NB4 (cell line): Measurements from ENCODE around the gene CACNA2D3.

Source experiments
- DNase-seq: peaks from one replicate; pipeline ENCODE4 v3.0.0; 2010; ENCODE audit warnings: low read depth
- H3K4me3 ChIP-seq: one replicate; pipeline ENCODE4 v1.5.1; 2011; ENCODE audit warnings: mild to moderate bottlenecking, low read depth, low read length, moderate library complexity
- CTCF ChIP-seq: IDR thresholded peaks from one replicate; pipeline ENCODE4 v1.5.1; 2012; ENCODE audit warnings: low read depth, low read length
- MAX ChIP-seq: IDR thresholded peaks from 2 replicates; pipeline ENCODE4 v1.6.1; 2011; ENCODE audit warnings: low read depth, low read length
- MYC ChIP-seq: IDR thresholded peaks from 2 replicates; pipeline ENCODE4 v1.6.1; 2011; ENCODE audit warnings: low read depth, low read length
- POLR2A ChIP-seq: IDR thresholded peaks from 2 replicates; pipeline ENCODE4 v1.6.1; 2011; ENCODE audit warnings: mild to moderate bottlenecking; ENCODE audit not compliant: insufficient read length; ENCODE audit errors: extremely low read depth

CACNA2D3 gene

GRCh38 chr3:54223063-54223462, 100.7 kb downstream of the CACNA2D3 start:
- DNase-seq: no peak
- no peak overlapping the region for H3K4me3 ChIP-seq
- TF ChIP-seq MAX (no peak), POLR2A (no peak), CTCF (no peak), MYC (no peak)

- DNase-seq: no peak
- TF ChIP-seq MAX: no peak
- no peak for TF ChIP-seq MYC
- no peak for TF ChIP-seq POLR2A
- no peak for TF ChIP-seq CTCF
- no peak overlapping the region for H3K4me3 ChIP-seq
Observed at GRCh38 chr3:54225841-54226528, 103.6 kb downstream of the CACNA2D3 start.

GRCh38 chr3:54228806-54229205, 106.5 kb downstream of the CACNA2D3 start:
- H3K4me3 ChIP-seq: no peak overlapping the region
- DNase-seq: no peak
- TF ChIP-seq MYC: no peak
- TF ChIP-seq CTCF: no peak
- TF ChIP-seq POLR2A: no peak
- no peak for TF ChIP-seq MAX

GRCh38 chr3:54232618-54233017, 110.3 kb downstream of the CACNA2D3 start:
- no peak overlapping the region for H3K4me3 ChIP-seq
- TF ChIP-seq POLR2A (no peak), CTCF (no peak), MAX (no peak), MYC (no peak)
- DNase-seq: no peak

- TF ChIP-seq MAX: no peak
- TF ChIP-seq CTCF: no peak
- TF ChIP-seq POLR2A: no peak
- H3K4me3 ChIP-seq: no peak overlapping the region
- DNase-seq: no peak
Observed at GRCh38 chr3:54235998-54236397, 113.6 kb downstream of the CACNA2D3 start.

- no peak overlapping the region for H3K4me3 ChIP-seq
- DNase-seq: no peak
- TF ChIP-seq CTCF: no peak
- TF ChIP-seq MAX: no peak
- TF ChIP-seq POLR2A: no peak
- TF ChIP-seq MYC: no peak
Observed at GRCh38 chr3:54237109-54237508, 114.8 kb downstream of the CACNA2D3 start.
